HepG2 (cell line): ENCODE measurements around the gene ZNF225. TPM values are rescaled to one million over a fixed set of nuclear protein-coding genes. Genes with fewer than 3 reads are reported as not detected.

Experiments
- ATF7 ChIP-seq, 2 experiments: fragments of 450-650 bp in 1 of 2; sonication (generic) in 1 of 2; formaldehyde crosslinking in 1 of 2; IDR thresholded peaks; 2 replicates each; pipeline versions ENCODE4 v1.4.0 to v1.6.1; 2016 to 2020; ENCODE audit warnings: antibody characterized with exemption in 1 of 2, mild to moderate bottlenecking in 1 of 2, missing genetic modification reagents in 1 of 2
- BRF2 ChIP-seq: sonication (generic); formaldehyde crosslinking; IDR thresholded peaks from 2 replicates; pipeline ENCODE4 v1.8.1; 2022; ENCODE audit warnings: mild to moderate bottlenecking, missing genetic modification reagents
- DMAP1 ChIP-seq: IDR thresholded peaks from 2 replicates; pipeline ENCODE4 v1.6.1; 2016
- GTF3A ChIP-seq: sonication (generic); formaldehyde crosslinking; conservative IDR thresholded peaks from 2 replicates; pipeline ENCODE4 v1.4.0; 2020; ENCODE audit warnings: mild to moderate bottlenecking, missing genetic modification reagents
- IKZF4 ChIP-seq: sonication (generic); formaldehyde crosslinking; IDR thresholded peaks from 2 replicates; pipeline ENCODE4 v1.5.1; 2020; ENCODE audit warnings: borderline replicate concordance, mild to moderate bottlenecking, low read depth, missing genetic modification reagents; ENCODE audit errors: not compliant biosample characterization
- MED13 ChIP-seq: sonication (generic); formaldehyde crosslinking; IDR thresholded peaks from 2 replicates; pipeline ENCODE4 v1.5.0; 2020; ENCODE audit warnings: missing genetic modification reagents
- MXD4 ChIP-seq: IDR thresholded peaks from 2 replicates; pipeline ENCODE4 v1.6.1; 2016; ENCODE audit warnings: mild to moderate bottlenecking, missing biosample characterization, missing genetic modification reagents
- PRMT3 ChIP-seq: sonication (generic); formaldehyde crosslinking; IDR thresholded peaks from 2 replicates; pipeline ENCODE4 v1.8.1; 2022; ENCODE audit warnings: low read depth, mild to moderate bottlenecking, moderate library complexity, missing genetic modification reagents, borderline replicate concordance
- RAD21 ChIP-seq: fragments of 450-650 bp; formaldehyde crosslinking; IDR thresholded peaks from 2 replicates; pipeline ENCODE4 v1.5.0; 2020; ENCODE audit warnings: mild to moderate bottlenecking
- SALL1 ChIP-seq: sonication (generic); formaldehyde crosslinking; IDR thresholded peaks from 2 replicates; pipeline ENCODE4 v1.8.0; 2022; ENCODE audit warnings: mild to moderate bottlenecking, missing genetic modification reagents
- STAT6 ChIP-seq: sonication (generic); formaldehyde crosslinking; IDR thresholded peaks from 2 replicates; pipeline ENCODE4 v1.4.0; 2020; ENCODE audit warnings: missing genetic modification reagents, mild to moderate bottlenecking, borderline replicate concordance
- TARDBP ChIP-seq: sonication (generic); formaldehyde crosslinking; IDR thresholded peaks from 2 replicates; pipeline ENCODE4 v1.8.0; 2022; ENCODE audit warnings: mild to moderate bottlenecking, missing genetic modification reagents
- XRCC5 ChIP-seq: fragments of 200-400 bp; formaldehyde crosslinking; optimal IDR thresholded peaks from 2 replicates; pipeline ENCODE3; 2017; ENCODE audit warnings: mild to moderate bottlenecking, low read length
- ZNF160 ChIP-seq: sonication (generic); formaldehyde crosslinking; IDR thresholded peaks from 2 replicates; pipeline ENCODE4 v1.8.0; 2022; ENCODE audit warnings: mild to moderate bottlenecking, inconsistent platforms, missing genetic modification reagents
- ZNF468 ChIP-seq: sonication (generic); formaldehyde crosslinking; IDR thresholded peaks from 2 replicates; pipeline ENCODE4 v1.8.0; 2022; ENCODE audit warnings: mild to moderate bottlenecking, moderate library complexity, missing genetic modification reagents
- ZNF513 ChIP-seq: sonication (generic); formaldehyde crosslinking; conservative IDR thresholded peaks from 2 replicates; pipeline ENCODE4 v1.5.0; 2020; ENCODE audit warnings: missing genetic modification reagents
- ZNF644 ChIP-seq: IDR thresholded peaks from 2 replicates; pipeline ENCODE4 v1.6.1; 2016; ENCODE audit warnings: low read depth
- ZNF652 ChIP-seq: IDR thresholded peaks from 2 replicates; pipeline ENCODE4 v1.6.1; 2016; ENCODE audit warnings: low read depth, borderline replicate concordance
- ZNF772 ChIP-seq: sonication (generic); formaldehyde crosslinking; IDR thresholded peaks from 2 replicates; pipeline ENCODE4 v1.5.0; 2020; ENCODE audit warnings: mild to moderate bottlenecking, missing genetic modification reagents
- ZNF782 ChIP-seq: sonication (generic); formaldehyde crosslinking; IDR thresholded peaks from 2 replicates; pipeline ENCODE4 v1.4.0; 2020; ENCODE audit warnings: missing genetic modification reagents, mild to moderate bottlenecking, borderline replicate concordance
- ZNF790 ChIP-seq: sonication (generic); formaldehyde crosslinking; IDR thresholded peaks from 2 replicates; pipeline ENCODE4 v1.8.0; 2022; ENCODE audit warnings: missing genetic modification reagents, mild to moderate bottlenecking, borderline replicate concordance
- polyA plus RNA-seq, 8 experiments: library from polyadenylated mRNA; depleted of rRNA in 3 of 8; stranded (reverse) in 7 of 8; unstranded in 1 of 8; fragments of >200 nt; fragmentation: Illumina TruSeq in 4 of 8; extraction: Trizol in 4 of 8; gene quantifications; 2 replicates each; pipeline versions ENCODE4 v1.2.1 to v1.2.3, GENCODE V29; 2011 to 2016; ENCODE audit warnings: low read depth in 4 of 8, missing spikeins in 1 of 8, mixed read lengths in 1 of 8; ENCODE audit not compliant: insufficient read depth in 1 of 8
- total RNA-seq, 5 experiments: library from RNA; depleted of rRNA; stranded (reverse); fragments of >200 nt; fragmentation: Illumina TruSeq; extraction: Trizol; gene quantifications; 2 replicates each; pipeline ENCODE4 v1.2.3, GENCODE V29; 2016; ENCODE audit warnings: low read depth in 1 of 5
- TF ChIP-seq, protein P1 (sequence below): sonication (generic); formaldehyde crosslinking; IDR thresholded peaks from 2 replicates; pipeline ENCODE4 v1.5.0; 2020; ENCODE audit warnings: missing genetic modification reagents
- TF ChIP-seq, protein P2 (sequence below): sonication (generic); formaldehyde crosslinking; IDR thresholded peaks from 2 replicates; pipeline ENCODE4 v1.5.0; 2020; ENCODE audit warnings: missing genetic modification reagents

ZNF225 gene
- total and polyA plus RNA-seq, 2 of the 13 experiments (the other 11 are each of a cell fraction or from before 2014, with no cell fraction given), result 0.87 to 3.3 TPM

DNA sequence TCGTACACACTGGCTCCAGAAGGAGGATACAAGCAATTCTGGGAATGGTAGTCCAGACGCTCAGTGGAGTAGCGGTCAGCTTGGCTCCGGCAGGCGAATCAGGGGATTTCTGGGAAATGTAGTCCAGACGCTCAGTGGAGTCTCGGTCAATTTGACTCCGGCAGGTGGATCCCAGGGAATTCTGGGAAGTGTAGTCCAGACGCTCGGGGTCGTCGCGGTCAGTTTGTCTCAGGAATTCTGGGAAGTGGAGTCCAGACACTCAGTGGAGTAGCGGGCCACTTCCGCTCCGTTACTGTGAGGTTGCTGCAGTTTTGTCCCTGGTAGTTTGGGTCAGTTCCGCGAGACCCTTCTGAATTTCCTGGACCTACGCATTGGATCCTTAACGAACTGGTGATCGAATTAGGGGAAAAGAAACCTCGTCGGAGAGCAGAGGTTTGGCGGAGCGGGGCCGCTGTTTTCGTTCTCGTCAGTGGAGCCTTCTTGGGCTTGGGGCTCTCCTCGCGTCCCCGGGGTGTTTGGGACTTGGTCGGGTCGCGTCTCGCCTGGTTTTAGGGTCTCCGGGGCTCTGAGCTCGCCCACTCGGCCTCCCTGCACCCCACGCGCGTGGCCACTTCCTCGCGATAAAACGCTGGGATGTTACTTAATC lies at the start of gene ZNF225 (continued):
- TF ChIP-seq TARDBP (CRISPR knock-in tag), result peak; percentile 91
- TF ChIP-seq, protein P1, sequence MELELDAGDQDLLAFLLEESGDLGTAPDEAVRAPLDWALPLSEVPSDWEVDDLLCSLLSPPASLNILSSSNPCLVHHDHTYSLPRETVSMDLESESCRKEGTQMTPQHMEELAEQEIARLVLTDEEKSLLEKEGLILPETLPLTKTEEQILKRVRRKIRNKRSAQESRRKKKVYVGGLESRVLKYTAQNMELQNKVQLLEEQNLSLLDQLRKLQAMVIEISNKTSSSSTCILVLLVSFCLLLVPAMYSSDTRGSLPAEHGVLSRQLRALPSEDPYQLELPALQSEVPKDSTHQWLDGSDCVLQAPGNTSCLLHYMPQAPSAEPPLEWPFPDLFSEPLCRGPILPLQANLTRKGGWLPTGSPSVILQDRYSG (CRISPR knock-in tag), result no peak
- no peak for TF ChIP-seq ZNF652
- TF ChIP-seq, protein P2, sequence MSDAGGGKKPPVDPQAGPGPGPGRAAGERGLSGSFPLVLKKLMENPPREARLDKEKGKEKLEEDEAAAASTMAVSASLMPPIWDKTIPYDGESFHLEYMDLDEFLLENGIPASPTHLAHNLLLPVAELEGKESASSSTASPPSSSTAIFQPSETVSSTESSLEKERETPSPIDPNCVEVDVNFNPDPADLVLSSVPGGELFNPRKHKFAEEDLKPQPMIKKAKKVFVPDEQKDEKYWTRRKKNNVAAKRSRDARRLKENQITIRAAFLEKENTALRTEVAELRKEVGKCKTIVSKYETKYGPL (CRISPR knock-in tag), result no peak
- TF ChIP-seq STAT6 (CRISPR knock-in tag), result peak; percentile 92
- no peak for TF ChIP-seq MED13 (CRISPR knock-in tag)
- peak; percentile 54; the same call in 1 of the 2 replicates for TF ChIP-seq SALL1 (CRISPR knock-in tag)
- no peak for TF ChIP-seq PRMT3 (CRISPR knock-in tag)
- TF ChIP-seq ZNF468 (CRISPR knock-in tag), result no peak
- 0 out of 2 replicates have a peak, but pooled peaks have one; percentile 20 for TF ChIP-seq BRF2 (CRISPR knock-in tag)
- 0 out of 2 replicates have a peak, but pooled peaks have one; percentile 19 for TF ChIP-seq ZNF513 (CRISPR knock-in tag)
- no peak for TF ChIP-seq ZNF644 (CRISPR knock-in tag)
- 0 out of 2 replicates have a peak, but pooled peaks have one; percentile 6 for TF ChIP-seq RAD21
- no peak for TF ChIP-seq ZNF790 (CRISPR knock-in tag)
- no peak for TF ChIP-seq ATF7 (IDR thresholded peaks at IDR 0.05)
- TF ChIP-seq ATF7 (CRISPR knock-in tag; IDR thresholded peaks at IDR 0.05), result 0 out of 2 replicates have a peak, but pooled peaks have one; percentile 48
- no peak for TF ChIP-seq GTF3A (CRISPR knock-in tag)
- TF ChIP-seq IKZF4, result no peak
- peak; percentile 67 for TF ChIP-seq XRCC5
- no peak for TF ChIP-seq ZNF160 (CRISPR knock-in tag)
- TF ChIP-seq MXD4, result no peak; the same call in 1 of the 2 replicates
- TF ChIP-seq DMAP1 (CRISPR knock-in tag), result no peak
- TF ChIP-seq ZNF772 (CRISPR knock-in tag), result peak; percentile 71; the same call in 1 of the 2 replicates
- TF ChIP-seq ZNF782 (CRISPR knock-in tag), result peak; percentile 72; the same call in 1 of the 2 replicates
